Uterus (tissue), 2 donors: Measurements from ENCODE around the gene ZNF536.

Source experiments
- POLR2A ChIP-seq, 2 donors: fragments of 450-650 bp; IDR thresholded peaks; one replicate each; pipeline ENCODE4 v1.6.1; 2016; ENCODE audit warnings: antibody characterized with exemption in 2 of 2, mild to moderate bottlenecking in 1 of 2, moderate library complexity in 1 of 2
- TF ChIP-seq, protein P1 (sequence below), 4 experiments: fragments of 200-600 bp in 2 of 4; fragments of 450-650 bp in 2 of 4; sonication (generic) in 2 of 4; IDR thresholded peaks; one replicate each; pipeline ENCODE4 v1.5.1; 2016 to 2019; ENCODE audit warnings: antibody characterized with exemption in 4 of 4, mild to moderate bottlenecking in 2 of 4, moderate library complexity in 1 of 4

- TF ChIP-seq, protein P1, sequence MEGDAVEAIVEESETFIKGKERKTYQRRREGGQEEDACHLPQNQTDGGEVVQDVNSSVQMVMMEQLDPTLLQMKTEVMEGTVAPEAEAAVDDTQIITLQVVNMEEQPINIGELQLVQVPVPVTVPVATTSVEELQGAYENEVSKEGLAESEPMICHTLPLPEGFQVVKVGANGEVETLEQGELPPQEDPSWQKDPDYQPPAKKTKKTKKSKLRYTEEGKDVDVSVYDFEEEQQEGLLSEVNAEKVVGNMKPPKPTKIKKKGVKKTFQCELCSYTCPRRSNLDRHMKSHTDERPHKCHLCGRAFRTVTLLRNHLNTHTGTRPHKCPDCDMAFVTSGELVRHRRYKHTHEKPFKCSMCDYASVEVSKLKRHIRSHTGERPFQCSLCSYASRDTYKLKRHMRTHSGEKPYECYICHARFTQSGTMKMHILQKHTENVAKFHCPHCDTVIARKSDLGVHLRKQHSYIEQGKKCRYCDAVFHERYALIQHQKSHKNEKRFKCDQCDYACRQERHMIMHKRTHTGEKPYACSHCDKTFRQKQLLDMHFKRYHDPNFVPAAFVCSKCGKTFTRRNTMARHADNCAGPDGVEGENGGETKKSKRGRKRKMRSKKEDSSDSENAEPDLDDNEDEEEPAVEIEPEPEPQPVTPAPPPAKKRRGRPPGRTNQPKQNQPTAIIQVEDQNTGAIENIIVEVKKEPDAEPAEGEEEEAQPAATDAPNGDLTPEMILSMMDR (IDR thresholded peaks at IDR 0.05), result no peak
- no peak for TF ChIP-seq POLR2A (IDR thresholded peaks at IDR 0.05)
Measured at GRCh38 chr19:30367421-30367820, 4.8 kb upstream of the ZNF536 start.
